GM12865 (cell line): Measurements from ENCODE around the gene SUSD6.

ENCODE experiments used
- DNase-seq: peaks from one replicate; pipeline ENCODE4 v3.0.0; 2010; ENCODE audit warnings: low read depth
- H3K4me3 ChIP-seq: 2 replicates; pipeline ENCODE4 v1.5.1; 2011; ENCODE audit warnings: mild to moderate bottlenecking, low read depth, low read length, control low read depth
- CTCF ChIP-seq: IDR thresholded peaks from 2 replicates; pipeline ENCODE4 v1.5.1; 2011; ENCODE audit warnings: low read length, control low read depth, low read depth, inconsistent platforms; ENCODE audit not compliant: insufficient read depth; ENCODE audit errors: missing control alignments

Gene SUSD6

GRCh38 chr14:69692594-69692993 lies 81.2 kb downstream of the SUSD6 start:
- no peak for TF ChIP-seq CTCF
- no peak overlapping the region for H3K4me3 ChIP-seq
- no peak for DNase-seq

- no peak for TF ChIP-seq CTCF
- DNase-seq = peak; percentile 83
- H3K4me3 ChIP-seq = no peak overlapping the region
Measured at GRCh38 chr14:69693145-69693544, 81.7 kb downstream of the SUSD6 start.

GRCh38 chr14:69693801-69694729 lies 82.7 kb downstream of the SUSD6 start:
- no peak overlapping the region for H3K4me3 ChIP-seq
- peak; percentile 76 for DNase-seq
- no peak for TF ChIP-seq CTCF

- DNase-seq = no peak
- no peak overlapping the region for H3K4me3 ChIP-seq
- no peak for TF ChIP-seq CTCF
Measured at GRCh38 chr14:69694730-69695281, 83.4 kb downstream of the SUSD6 start.

- peak; percentile 47 for DNase-seq
Measured at GRCh38 chr14:69695322-69696203, 84.2 kb downstream of the SUSD6 start.

GRCh38 chr14:69696204-69696527 lies 84.8 kb downstream of the SUSD6 start:
- TF ChIP-seq CTCF = no peak
- DNase-seq = no peak
- no peak overlapping the region for H3K4me3 ChIP-seq

More at GRCh38 chr14:69695322-69696203, 84.2 kb downstream of the SUSD6 start:
- no peak for TF ChIP-seq CTCF
- H3K4me3 ChIP-seq = no peak overlapping the region; the same call in 1 of the 2 replicates
